Astrocyte (in vitro differentiated cells and primary cell): ENCODE results near the gene KLF2.

Experiments used
- EZH2 ChIP-seq: IDR thresholded peaks from 2 replicates; pipeline ENCODE4 v1.6.1; 2012; ENCODE audit warnings: mild to moderate bottlenecking, low read length, inconsistent platforms; ENCODE audit not compliant: insufficient read depth
- TF ChIP-seq, protein P1 (sequence below): IDR thresholded peaks from 2 replicates; pipeline ENCODE4 v1.5.1; 2011; ENCODE audit warnings: low read depth, mild to moderate bottlenecking, inconsistent platforms, low read length, moderate library complexity; ENCODE audit not compliant: insufficient read depth

DNA sequence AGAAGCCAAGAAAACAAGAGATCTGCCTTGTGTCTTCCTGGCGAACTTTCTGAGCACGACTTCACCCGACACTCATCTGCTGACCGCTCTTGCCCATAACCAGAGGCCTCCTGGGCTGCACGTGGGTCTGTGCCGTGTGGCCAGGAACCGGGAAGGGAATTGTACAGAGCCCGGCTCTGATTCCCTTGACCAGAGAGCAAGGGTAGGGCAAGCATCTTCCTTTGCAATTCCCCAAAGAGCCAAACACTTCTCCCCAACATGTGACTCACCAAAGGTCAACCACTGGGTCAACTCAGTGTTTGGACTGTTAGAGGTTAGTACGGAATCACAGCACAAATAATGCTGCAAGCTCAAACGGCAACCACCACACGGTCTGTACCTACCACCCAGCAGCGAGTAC, 48.9 kb downstream of the KLF2 start:
- TF ChIP-seq, protein P1, sequence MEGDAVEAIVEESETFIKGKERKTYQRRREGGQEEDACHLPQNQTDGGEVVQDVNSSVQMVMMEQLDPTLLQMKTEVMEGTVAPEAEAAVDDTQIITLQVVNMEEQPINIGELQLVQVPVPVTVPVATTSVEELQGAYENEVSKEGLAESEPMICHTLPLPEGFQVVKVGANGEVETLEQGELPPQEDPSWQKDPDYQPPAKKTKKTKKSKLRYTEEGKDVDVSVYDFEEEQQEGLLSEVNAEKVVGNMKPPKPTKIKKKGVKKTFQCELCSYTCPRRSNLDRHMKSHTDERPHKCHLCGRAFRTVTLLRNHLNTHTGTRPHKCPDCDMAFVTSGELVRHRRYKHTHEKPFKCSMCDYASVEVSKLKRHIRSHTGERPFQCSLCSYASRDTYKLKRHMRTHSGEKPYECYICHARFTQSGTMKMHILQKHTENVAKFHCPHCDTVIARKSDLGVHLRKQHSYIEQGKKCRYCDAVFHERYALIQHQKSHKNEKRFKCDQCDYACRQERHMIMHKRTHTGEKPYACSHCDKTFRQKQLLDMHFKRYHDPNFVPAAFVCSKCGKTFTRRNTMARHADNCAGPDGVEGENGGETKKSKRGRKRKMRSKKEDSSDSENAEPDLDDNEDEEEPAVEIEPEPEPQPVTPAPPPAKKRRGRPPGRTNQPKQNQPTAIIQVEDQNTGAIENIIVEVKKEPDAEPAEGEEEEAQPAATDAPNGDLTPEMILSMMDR = no peak
- no peak for TF ChIP-seq EZH2
